ENCODE data around the gene ATP13A5.

ATP13A5 gene

GRCh38 chr3:193378706-193379105 lies at the start of gene ATP13A5:
TSS of gene ATP13A5 (minus strand) at chr3:193378753. CDS start at chr3:193378725, 28 bp downstream.
- DNase-seq (ENCODE audit: low read depth in 1 of 2, low spot score in 1 of 2) = no peak

- no peak for DNase-seq (ENCODE audit: low read depth in 1 of 2, low spot score in 1 of 2)
Measured at GRCh38 chr3:193418576-193419373, 40.2 kb upstream of the ATP13A5 start.

- no peak for DNase-seq (ENCODE audit: low read depth in 1 of 2, low spot score in 1 of 2)
Measured at GRCh38 chr3:193416629-193417028, 38.1 kb upstream of the ATP13A5 start.

- DNase-seq (ENCODE audit: low read depth in 1 of 2, low spot score in 1 of 2) = no peak
Measured at GRCh38 chr3:193407688-193408087, 29.1 kb upstream of the ATP13A5 start.

GRCh38 chr3:193407112-193407511 lies 28.6 kb upstream of the ATP13A5 start:
- DNase-seq (ENCODE audit: low read depth in 1 of 2, low spot score in 1 of 2) = no peak

GRCh38 chr3:193403307-193403706 lies 24.8 kb upstream of the ATP13A5 start:
- DNase-seq (ENCODE audit: low read depth in 1 of 2, low spot score in 1 of 2) = no peak

GRCh38 chr3:193400304-193400703 lies 21.8 kb upstream of the ATP13A5 start:
- no peak for DNase-seq (ENCODE audit: low read depth in 1 of 2, low spot score in 1 of 2)

GRCh38 chr3:193396451-193397244 lies 18.1 kb upstream of the ATP13A5 start:
- no peak for DNase-seq (ENCODE audit: low read depth in 1 of 2, low spot score in 1 of 2)

GRCh38 chr3:193391902-193392301 lies 13.3 kb upstream of the ATP13A5 start:
- no peak for DNase-seq (ENCODE audit: low read depth in 1 of 2, low spot score in 1 of 2)

GRCh38 chr3:193389335-193389734 lies 10.8 kb upstream of the ATP13A5 start:
- no peak for DNase-seq (ENCODE audit: low read depth in 1 of 2, low spot score in 1 of 2)

- DNase-seq (ENCODE audit: low read depth in 1 of 2, low spot score in 1 of 2) = no peak
Measured at GRCh38 chr3:193388361-193388760, 9.8 kb upstream of the ATP13A5 start.

GRCh38 chr3:193387596-193387995 lies 9.0 kb upstream of the ATP13A5 start:
- DNase-seq (ENCODE audit: low read depth in 1 of 2, low spot score in 1 of 2) = no peak

- no peak for DNase-seq (ENCODE audit: low read depth in 1 of 2, low spot score in 1 of 2)
Measured at GRCh38 chr3:193377591-193377990, 962 bp downstream of the ATP13A5 start.

- DNase-seq (ENCODE audit: low read depth in 1 of 2, low spot score in 1 of 2) = no peak
Measured at GRCh38 chr3:193375614-193376013, 2.9 kb downstream of the ATP13A5 start.

GRCh38 chr3:193372783-193373182 lies 5.8 kb downstream of the ATP13A5 start:
- no peak for DNase-seq (ENCODE audit: low read depth in 1 of 2, low spot score in 1 of 2)

- no peak for DNase-seq (ENCODE audit: low read depth in 1 of 2, low spot score in 1 of 2)
Measured at GRCh38 chr3:193367868-193368267, 10.7 kb downstream of the ATP13A5 start.

- DNase-seq (ENCODE audit: low read depth in 1 of 2, low spot score in 1 of 2) = no peak
Measured at GRCh38 chr3:193357291-193357690, 21.3 kb downstream of the ATP13A5 start.

GRCh38 chr3:193354423-193354822 lies 24.1 kb downstream of the ATP13A5 start:
- DNase-seq (ENCODE audit: low read depth in 1 of 2, low spot score in 1 of 2) = no peak

- no peak for DNase-seq (ENCODE audit: low read depth in 1 of 2, low spot score in 1 of 2)
Measured at GRCh38 chr3:193350744-193351143, 27.8 kb downstream of the ATP13A5 start.

- no peak for DNase-seq (ENCODE audit: low read depth in 1 of 2, low spot score in 1 of 2)
Measured at GRCh38 chr3:193348686-193349085, 29.9 kb downstream of the ATP13A5 start.

GRCh38 chr3:193347521-193348501 lies 30.7 kb downstream of the ATP13A5 start:
- DNase-seq (ENCODE audit: low read depth in 1 of 2, low spot score in 1 of 2) = no peak

Measured in activated CD4-positive, alpha-beta T cell treated with anti-CD3 and anti-CD28 coated beads, Interleukin-2, amount 50 U/mL, for 24 hours (primary cell).